Measurements from ENCODE around the gene CD46.
A peak's percentile ranks its signal among the peaks of the same experiment; 100 is the strongest.

CD46 gene

DNA sequence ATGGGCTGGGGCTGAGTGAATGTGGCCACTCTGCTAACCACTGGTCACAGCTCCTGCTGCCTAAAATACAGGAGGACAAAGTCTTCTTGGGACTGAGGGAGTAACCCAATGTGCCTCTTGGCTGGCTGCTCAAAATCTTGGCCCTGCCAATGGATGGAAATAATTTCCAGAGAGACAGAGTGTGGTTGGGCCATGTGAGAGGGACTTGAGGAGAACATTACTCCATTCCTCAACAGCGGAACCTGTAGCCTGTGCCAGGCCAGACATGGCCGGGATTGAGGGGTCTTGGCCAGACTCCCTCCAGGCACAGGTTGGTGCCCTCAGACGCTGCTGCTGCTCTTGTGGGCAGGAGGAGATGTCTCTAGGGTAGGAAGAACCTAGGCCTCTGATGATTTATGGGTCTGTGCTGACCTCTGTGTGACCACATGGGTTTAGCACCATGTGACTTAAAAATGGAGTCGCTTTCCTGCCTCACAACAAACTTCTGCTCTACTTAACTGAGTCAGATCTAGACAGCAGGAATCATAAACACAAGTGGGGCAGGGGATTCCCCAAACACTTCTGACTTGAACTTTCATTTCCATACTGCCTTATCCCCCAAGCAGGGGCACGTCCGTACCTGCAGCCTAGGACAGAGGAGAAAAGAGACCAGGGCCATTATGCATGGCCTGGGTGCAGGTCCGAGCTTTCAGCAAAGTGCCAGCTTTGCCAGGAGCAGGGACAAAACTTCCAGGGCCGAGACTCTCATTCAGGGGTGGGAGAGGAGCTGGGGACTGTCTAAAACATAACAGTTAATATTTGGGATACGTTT lies 79.9 kb downstream of the CD46 start:
- DNase-seq, result no peak

DNA sequence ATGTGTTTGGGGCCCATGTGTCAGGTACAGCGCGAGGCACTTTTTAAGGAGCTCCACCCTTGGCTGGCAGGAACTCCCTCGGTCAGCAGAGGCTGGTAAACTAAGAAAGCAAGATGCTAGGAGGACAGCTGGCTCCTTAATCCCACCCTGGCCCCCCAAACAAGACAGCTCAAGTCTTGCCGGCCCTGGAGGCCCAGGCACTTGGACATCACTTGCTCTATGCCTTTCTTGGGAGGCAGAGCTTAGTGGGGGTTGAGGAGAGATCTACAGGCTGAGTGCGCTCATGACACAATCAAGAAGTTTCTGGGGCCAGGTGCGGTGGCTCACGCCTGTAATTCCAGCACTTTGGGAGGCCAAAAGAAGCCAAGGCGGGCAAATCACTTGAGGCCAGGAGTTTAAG lies 80.9 kb downstream of the CD46 start:
- DNase-seq, result no peak

DNA sequence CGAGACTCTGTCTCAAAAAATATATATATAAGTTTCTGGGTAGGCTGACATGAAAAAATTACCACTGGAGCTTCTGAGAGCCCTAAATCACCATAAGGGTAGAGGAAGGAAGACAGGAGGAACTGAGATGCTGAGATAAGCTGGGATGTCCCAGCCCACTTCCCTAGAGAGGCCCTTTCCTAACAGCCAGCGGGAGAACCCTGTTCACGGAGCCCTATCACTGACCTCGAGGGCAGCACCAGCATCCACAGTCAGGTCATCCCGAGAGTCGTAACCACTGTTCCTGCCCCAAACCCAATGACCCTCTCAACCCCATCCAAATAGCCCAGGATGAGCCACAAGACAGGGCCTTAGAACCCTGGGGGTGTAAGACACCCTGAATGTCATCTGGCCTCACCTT lies 81.5 kb downstream of the CD46 start:
- DNase-seq, result no peak

DNA sequence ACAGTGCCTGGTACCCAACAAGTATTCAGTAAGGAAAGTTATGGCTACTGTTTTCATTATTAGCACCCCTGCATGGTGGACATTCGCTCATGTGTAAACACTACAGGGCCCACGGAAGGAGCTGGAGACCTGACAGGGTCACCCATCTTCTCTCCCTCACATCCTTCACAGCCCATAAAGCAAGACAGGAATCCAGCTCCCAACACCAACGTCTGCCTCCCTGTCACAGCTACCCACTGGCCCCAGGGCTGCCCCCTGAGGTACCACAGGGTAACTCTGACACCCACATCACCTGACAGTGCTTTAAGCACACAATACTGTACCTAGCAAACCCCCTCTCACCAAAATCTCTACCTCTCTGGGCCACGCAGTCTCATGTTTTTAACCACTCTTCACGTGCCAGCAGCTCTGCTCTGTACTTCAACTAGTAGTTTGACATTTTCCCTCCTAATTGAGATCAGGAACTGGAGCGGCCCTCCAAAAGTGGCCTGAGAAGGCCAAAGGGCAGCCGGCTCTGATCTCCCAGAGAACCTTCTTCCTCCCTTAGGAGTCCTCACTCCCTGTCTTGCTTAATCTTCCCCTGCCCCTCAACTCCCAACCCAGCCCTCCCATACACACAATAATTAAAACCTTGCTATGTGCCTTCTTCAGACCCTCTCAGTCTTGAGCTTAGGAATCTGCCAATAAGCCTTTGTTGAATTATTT lies 82.3 kb downstream of the CD46 start:
- no peak for DNase-seq

DNA sequence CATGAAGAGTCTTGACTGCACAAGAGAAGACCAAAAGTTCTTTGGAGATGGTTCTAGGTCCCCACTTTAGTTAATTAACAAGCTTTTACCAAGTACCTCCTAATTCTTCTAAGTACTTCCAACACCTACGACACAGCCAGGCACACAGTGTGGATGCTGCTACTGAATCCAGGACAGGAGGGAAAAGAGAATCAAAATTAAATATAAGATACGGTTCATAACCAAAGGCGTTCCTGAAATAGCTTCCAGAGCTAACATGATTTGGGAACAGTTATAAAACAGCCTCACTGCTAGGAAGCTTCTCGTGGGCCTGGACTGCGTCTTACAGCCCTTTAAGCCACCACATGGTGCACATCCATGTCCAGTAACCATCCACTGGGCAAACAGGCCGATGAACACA lies 84.1 kb downstream of the CD46 start:
- DNase-seq, result no peak

DNA sequence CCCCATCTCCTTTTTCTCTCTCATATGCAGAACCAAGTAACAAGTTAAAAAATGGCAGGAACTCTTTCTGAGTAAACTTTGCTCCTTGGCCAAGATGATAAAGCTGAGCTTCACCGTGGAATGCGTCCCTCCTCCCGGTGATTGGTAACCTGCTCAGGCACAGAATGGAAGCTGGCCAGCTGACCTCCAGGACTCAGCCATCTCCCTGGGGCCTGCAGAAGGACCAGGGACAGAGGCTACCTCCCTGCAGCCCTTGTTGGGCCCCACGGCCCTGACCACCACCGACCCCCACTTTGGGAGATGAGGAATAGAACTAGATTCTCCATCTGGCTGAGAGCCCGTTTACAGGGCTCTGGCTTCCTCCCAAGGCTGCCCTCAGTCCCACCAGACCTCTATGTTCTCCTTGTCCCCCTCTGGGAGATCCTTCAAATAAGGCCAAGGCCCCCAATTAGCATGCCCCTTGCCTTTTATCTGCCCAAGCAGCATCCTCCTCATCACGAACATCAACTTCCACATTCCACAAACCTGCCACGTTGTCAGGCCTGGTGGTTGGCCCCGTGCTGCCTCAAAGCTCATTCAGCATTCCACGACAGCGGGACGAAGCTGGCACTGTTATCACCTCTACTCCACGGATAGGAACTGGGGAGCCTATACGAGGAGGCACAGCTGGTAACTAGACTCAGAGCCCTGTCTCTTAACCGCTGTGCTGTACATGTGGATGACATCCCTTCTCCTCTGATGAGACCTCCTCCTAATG lies 84.9 kb downstream of the CD46 start:
- DNase-seq, result no peak

DNA sequence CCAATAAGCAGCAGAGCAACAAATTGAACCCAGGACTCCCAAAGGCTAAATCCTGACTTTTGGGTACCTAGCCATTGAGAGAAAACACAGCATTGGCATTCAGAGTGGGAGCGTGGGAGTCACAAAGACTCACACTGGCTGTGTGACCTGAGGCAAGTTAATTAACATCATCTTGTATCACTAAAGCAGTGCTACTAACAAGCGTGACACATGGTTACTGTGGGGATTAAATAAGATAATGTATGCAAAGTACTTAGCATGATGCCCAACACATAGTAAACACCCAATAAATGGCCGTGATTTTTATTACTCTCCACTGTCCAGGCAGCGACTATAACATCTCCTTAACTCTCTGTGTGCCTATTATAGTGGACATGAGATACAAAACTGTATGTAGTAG lies 85.8 kb downstream of the CD46 start:
- peak in 1 of 2 experiments; percentile 38 for DNase-seq

DNA sequence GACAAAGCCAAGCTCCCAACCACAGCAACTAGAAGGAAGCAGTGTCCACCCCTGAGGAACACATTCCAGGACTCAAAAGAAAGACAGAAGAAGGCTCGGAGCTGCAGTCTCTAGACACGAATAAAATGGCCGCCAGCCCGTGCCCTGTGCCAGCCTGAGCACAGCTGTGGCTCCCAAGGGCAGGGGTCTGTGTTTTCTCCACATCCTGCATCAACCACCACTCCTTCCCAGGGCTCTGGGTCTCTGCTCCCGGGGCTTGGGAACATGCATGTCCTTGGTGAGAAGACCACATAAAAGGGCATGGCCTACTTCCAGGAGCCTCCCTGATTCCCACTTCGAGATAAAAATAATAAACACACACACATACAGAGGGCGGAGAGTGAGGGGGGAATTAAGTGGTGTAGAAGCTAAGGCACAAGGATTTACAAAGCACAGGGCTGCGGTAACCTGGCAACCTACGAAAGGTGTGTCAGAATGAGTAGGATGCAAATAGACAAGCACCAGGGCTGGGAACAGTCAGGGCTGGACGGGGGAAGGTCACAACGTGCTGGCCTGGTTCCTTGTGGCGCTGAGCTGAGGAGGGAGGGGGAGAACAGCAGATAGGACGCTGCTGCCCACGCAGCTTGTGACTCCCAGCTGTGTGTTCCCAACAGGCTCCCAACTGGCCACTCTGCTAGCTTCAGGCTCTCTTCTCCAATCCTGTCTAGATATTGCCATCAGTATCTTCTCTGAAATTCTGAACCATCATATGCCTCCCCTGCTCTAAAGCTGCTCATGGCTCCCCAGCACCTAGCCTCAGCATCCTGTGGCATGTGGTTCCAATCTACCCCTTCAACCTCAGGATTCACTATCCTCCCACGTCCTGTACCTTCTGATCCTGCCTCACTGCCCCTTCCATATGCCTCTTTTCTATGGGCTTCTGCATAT lies 86.6 kb downstream of the CD46 start:
- no peak for DNase-seq

DNA sequence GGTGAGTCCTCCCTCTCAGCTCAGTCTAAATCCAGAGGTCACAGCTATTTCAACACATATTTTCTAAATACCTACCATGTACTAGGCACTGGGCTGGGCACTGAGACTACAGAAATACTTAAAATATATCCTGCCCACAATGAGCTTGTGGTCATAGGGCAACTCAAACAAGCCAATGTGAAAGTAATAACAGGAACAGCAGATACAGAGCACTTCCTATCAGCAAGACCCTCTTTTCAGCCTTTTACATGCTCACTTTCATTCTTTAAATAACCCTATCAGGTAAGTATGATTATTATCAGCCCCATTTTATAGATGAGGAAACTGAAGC lies 87.2 kb downstream of the CD46 start:
- DNase-seq, result no peak

DNA sequence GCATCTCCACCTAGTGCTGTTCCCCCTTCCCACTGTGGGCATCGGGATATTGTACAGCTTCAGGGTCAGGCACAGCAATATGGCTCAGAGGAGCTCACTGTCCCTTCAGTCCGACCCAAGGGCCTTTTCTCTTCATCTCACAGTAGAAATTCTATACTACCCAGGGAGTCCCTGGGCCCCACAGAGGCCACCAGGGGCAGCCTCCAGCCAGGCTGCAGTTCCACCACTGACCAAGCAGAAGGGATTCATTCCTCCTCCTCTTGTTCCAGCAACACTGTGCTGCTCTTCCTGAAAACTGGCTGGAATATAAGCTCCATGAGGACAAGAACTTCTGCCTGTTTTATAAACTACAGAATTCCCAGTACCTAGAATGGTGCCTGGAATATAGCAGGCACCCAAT lies 88.5 kb downstream of the CD46 start:
- no peak for DNase-seq

DNA sequence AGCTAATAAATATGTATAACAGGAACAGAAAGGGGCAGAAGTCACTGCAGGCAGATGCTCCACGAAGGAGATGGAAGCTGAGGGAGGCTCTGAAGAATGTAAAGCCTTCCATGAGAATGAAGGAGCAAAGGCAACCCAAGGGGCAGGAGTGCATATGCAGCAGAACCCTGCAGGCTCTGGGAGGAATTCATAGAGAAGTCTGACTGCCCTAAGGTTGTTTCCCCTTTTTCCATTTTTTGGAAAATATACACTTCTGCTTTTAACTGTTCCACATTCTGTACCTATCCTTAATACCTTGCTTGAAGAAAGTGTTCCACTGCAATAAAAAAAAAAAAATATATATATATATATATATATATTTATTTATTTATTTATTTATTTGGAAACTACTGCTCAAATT lies 89.4 kb downstream of the CD46 start:
- no peak for DNase-seq

DNA sequence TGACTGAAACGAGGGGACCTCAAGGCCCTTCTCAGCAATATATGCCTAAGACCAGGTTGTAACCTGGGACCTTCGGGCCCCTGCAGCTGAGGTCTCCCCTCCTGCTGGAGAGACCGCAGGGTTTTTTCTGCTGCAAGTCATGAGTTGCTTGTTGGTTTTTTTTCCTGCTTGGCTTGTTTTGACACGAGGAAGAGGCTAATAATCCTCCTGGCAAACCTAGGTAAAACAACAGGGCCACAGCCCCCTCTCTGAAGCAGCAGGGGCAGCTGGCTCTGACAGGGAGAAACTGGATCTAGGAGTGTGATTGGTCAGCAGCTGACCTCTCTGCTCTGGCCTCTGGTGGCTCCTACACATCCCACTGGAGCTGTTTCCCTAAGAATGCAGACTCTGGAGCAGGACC lies 90.0 kb downstream of the CD46 start:
- no peak for DNase-seq

DNA sequence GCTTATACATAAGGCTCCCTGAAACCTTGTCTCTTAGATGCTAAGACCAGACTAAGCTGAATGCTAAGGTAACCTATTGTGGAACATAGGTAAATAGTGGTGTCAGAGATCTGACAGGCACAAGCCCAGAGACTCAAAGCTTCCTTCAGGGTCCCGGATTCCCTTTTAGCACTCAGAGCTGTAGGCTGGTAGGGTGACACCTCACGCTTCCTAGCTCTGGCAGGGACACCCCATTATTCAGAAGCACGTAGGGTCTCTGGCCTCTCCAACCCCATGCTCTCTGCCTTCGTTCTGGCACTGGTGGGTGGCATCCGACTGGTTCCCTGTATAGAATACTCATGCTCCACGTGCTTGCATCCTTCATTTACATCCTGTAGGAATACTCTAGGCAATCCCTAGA lies 90.7 kb downstream of the CD46 start:
- no peak for DNase-seq

DNA sequence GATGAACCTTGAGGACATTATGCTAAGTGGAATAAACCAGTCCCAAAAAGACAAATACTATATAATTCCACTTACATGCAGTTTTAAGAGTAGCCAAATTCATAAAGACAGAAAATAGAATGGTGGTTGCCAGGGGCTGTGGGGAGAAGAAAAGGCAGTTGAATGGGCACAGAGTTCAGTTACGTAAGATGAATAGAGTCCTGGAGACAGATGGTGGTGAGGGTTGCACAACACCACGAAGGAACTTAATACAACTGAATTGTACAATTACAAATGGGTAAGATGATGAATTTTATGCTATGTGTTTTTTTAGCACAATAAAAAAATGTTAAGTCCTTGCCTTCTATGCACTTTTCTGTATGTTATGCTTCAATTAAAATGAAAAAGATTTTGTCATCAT lies 92.5 kb downstream of the CD46 start:
- DNase-seq, result no peak
